H1 (cell line): ENCODE results near the gene PHLDB3. TPM values are rescaled to one million over a fixed set of nuclear protein-coding genes. Genes with fewer than 3 reads are reported as not detected.

Source experiments
- CTCF ChIA-PET: fragments of 300-600 bp; sonication (Branson Sonifier 250); formaldehyde crosslinking; loops from one replicate; lab custom pipeline; 2021; ENCODE audit not compliant: partially characterized antibody; lab: Charles Lee
- POLR2A ChIA-PET: fragments of 300-600 bp; sonication (Branson Sonifier 250); formaldehyde crosslinking; loops from one replicate; lab custom pipeline; 2021; ENCODE audit warnings: inconsistent platforms; ENCODE audit not compliant: partially characterized antibody; lab: Charles Lee
- DNase-seq, 2 experiments: peaks; one replicate each; pipeline versions ENCODE4 v3.0.0 to v3.0.0-alpha.2; 2010 to 2022; ENCODE audit warnings: low spot score in 2 of 2, low read depth in 1 of 2, mixed read lengths in 1 of 2
- FAIRE-seq: peaks from 2 replicates; lab custom pipeline; 2011; peaks lifted over from hg19 to GRCh38; lab: Jason Lieb, UNC
- H2AFZ ChIP-seq: 2 replicates; pipeline ENCODE4 v1.8.1; 2012; ENCODE audit warnings: low read length, inconsistent platforms
- H2AK5ac ChIP-seq: 2 replicates; pipeline ENCODE4 v1.6.1; 2013; ENCODE audit warnings: low read depth, low read length
- H2BK120ac ChIP-seq: replicated peaks from 2 replicates; pipeline ENCODE3; 2013; ENCODE audit warnings: low read depth, low read length, inconsistent platforms
- H2BK12ac ChIP-seq: 2 replicates; pipeline ENCODE4 v1.6.1; 2013; ENCODE audit warnings: low read depth, low read length
- H2BK15ac ChIP-seq: 2 replicates; pipeline ENCODE4 v1.6.1; 2013; ENCODE audit warnings: low read length
- H2BK20ac ChIP-seq: 2 replicates; pipeline ENCODE4 v1.6.1; 2013; ENCODE audit warnings: low read length
- H2BK5ac ChIP-seq: 2 replicates; pipeline ENCODE4 v1.6.1; 2013; ENCODE audit warnings: low read depth, low read length
- H3K14ac ChIP-seq: 2 replicates; pipeline ENCODE4 v1.6.1; 2013; ENCODE audit warnings: inconsistent platforms; ENCODE audit not compliant: insufficient read length
- H3K18ac ChIP-seq: 2 replicates; pipeline ENCODE4 v1.6.1; 2013; ENCODE audit warnings: low read length; ENCODE audit errors: extremely low read depth
- H3K23ac ChIP-seq: 2 replicates; pipeline ENCODE4 v1.6.1; 2013; ENCODE audit warnings: inconsistent platforms; ENCODE audit not compliant: insufficient read length
- H3K23me2 ChIP-seq: 2 replicates; pipeline ENCODE4 v1.6.1; 2013; ENCODE audit warnings: low read depth, low read length
- H3K27ac ChIP-seq: 2 replicates; pipeline ENCODE4 v1.6.1; 2011; ENCODE audit warnings: low read depth, low read length, inconsistent platforms
- H3K27me3 ChIP-seq, 4 experiments: replicated peaks in 1 of 4; 1 replicate in 1 of 4; 2 replicates in 3 of 4; pipeline versions ENCODE4 v1.6.1 to v1.8.1; 2011 to 2013; ENCODE audit warnings: low read length in 3 of 4, mild to moderate bottlenecking in 3 of 4, inconsistent platforms in 2 of 4, mixed read lengths in 2 of 4, moderate library complexity in 1 of 4; ENCODE audit not compliant: control insufficient read depth in 3 of 4, insufficient read depth in 3 of 4; ENCODE audit errors: extremely low read depth in 1 of 4
- H3K36me3 ChIP-seq, 4 experiments: 2 replicates each; pipeline versions ENCODE4 v1.6.1 to v1.8.1; 2011 to 2013; ENCODE audit warnings: mild to moderate bottlenecking in 4 of 4, low read length in 3 of 4, moderate library complexity in 2 of 4, control low read depth in 1 of 4, inconsistent platforms in 1 of 4; ENCODE audit not compliant: insufficient read depth in 4 of 4, control insufficient read depth in 2 of 4
- H3K4ac ChIP-seq: replicated peaks from 2 replicates; pipeline ENCODE3; 2013; ENCODE audit warnings: low read length, low read depth, mixed read lengths, inconsistent platforms; ENCODE audit not compliant: insufficient read length
- H3K4me1 ChIP-seq, 4 experiments: replicated peaks in 1 of 4; 1 replicate in 1 of 4; 2 replicates in 3 of 4; pipeline versions ENCODE4 v1.6.1 to v1.8.1; 2011 to 2013; ENCODE audit warnings: low read length in 3 of 4, inconsistent platforms in 2 of 4, mixed read lengths in 1 of 4; ENCODE audit not compliant: insufficient read depth in 4 of 4, control insufficient read depth in 3 of 4
- H3K4me2 ChIP-seq, 2 experiments: 2 replicates each; pipeline versions ENCODE4 v1.6.1 to v1.8.1; 2011 to 2013; ENCODE audit warnings: low read depth in 2 of 2, low read length in 2 of 2, control low read depth in 1 of 2, inconsistent platforms in 1 of 2, mild to moderate bottlenecking in 1 of 2; ENCODE audit not compliant: insufficient read depth in 1 of 2
- H3K4me3 ChIP-seq, 4 experiments: fragments of 200-600, 300-600 bp in 1 of 4; sonication (generic), shearing (Covaris generic), sonication (Bioruptor Twin) in 1 of 4; 2 replicates each; pipeline versions ENCODE4 v1.5.1 to v1.8.1; 2011 to 2016; ENCODE audit warnings: low read length in 4 of 4, low read depth in 3 of 4, control low read depth in 2 of 4, inconsistent platforms in 2 of 4, mild to moderate bottlenecking in 2 of 4, mixed read lengths in 1 of 4, moderate library complexity in 1 of 4; ENCODE audit not compliant: insufficient read depth in 2 of 4; ENCODE audit errors: extremely low read depth in 1 of 4
- H3K56ac ChIP-seq: replicated peaks from 2 replicates; pipeline ENCODE3; 2013; ENCODE audit warnings: low read depth, mild to moderate bottlenecking, mixed read lengths, low read length, inconsistent platforms; ENCODE audit not compliant: insufficient read length
- H3K79me1 ChIP-seq: 2 replicates; pipeline ENCODE4 v1.6.1; 2013; ENCODE audit warnings: low read depth, low read length, control low read depth
- H3K79me2 ChIP-seq, 2 experiments: 2 replicates each; pipeline versions ENCODE4 v1.6.1 to v1.8.1; 2012 to 2013; ENCODE audit warnings: low read length in 2 of 2, mild to moderate bottlenecking in 2 of 2, inconsistent platforms in 1 of 2; ENCODE audit not compliant: insufficient read depth in 2 of 2, control insufficient read depth in 1 of 2
- H3K9ac ChIP-seq, 4 experiments: replicated peaks in 1 of 4; 1 replicate in 1 of 4; 2 replicates in 3 of 4; pipeline versions ENCODE4 v1.6.1 to v1.8.1; 2011 to 2013; ENCODE audit warnings: low read depth in 3 of 4, low read length in 3 of 4, control low read depth in 2 of 4, mild to moderate bottlenecking in 2 of 4, moderate library complexity in 2 of 4, inconsistent platforms in 1 of 4; ENCODE audit errors: extremely low read depth in 1 of 4
- H3K9me3 ChIP-seq, 2 experiments: 2 replicates each; pipeline versions ENCODE4 v1.6.1 to v1.8.1; 2012 to 2013; ENCODE audit warnings: mild to moderate bottlenecking in 2 of 2, moderate library complexity in 2 of 2, control low read depth in 1 of 2, inconsistent platforms in 1 of 2, low read depth in 1 of 2, low read length in 1 of 2, mixed read lengths in 1 of 2; ENCODE audit not compliant: insufficient read depth in 2 of 2
- H4K20me1 ChIP-seq, 2 experiments: replicated peaks in 1 of 2; 2 replicates each; pipeline versions ENCODE3 to v1.8.1; 2011 to 2013; ENCODE audit warnings: inconsistent platforms in 2 of 2, low read length in 2 of 2, mild to moderate bottlenecking in 1 of 2; ENCODE audit not compliant: insufficient read depth in 2 of 2, control insufficient read depth in 1 of 2
- H4K5ac ChIP-seq: 2 replicates; pipeline ENCODE4 v1.6.1; 2013; ENCODE audit warnings: low read length, low read depth, mixed read lengths, inconsistent platforms; ENCODE audit not compliant: insufficient read length
- H4K8ac ChIP-seq: 2 replicates; pipeline ENCODE4 v1.8.0; 2013; ENCODE audit warnings: mild to moderate bottlenecking, moderate library complexity, low read length, inconsistent platforms; ENCODE audit not compliant: insufficient read depth; ENCODE audit errors: extremely low read depth
- H4K91ac ChIP-seq: replicated peaks from 2 replicates; pipeline ENCODE3; 2013; ENCODE audit warnings: low read length, mixed read lengths, inconsistent platforms; ENCODE audit not compliant: insufficient read length
- BCL11A ChIP-seq, 2 experiments: IDR thresholded peaks; one replicate each; pipeline ENCODE4 v1.6.1; 2011; ENCODE audit warnings: low read depth in 2 of 2, low read length in 2 of 2, mild to moderate bottlenecking in 2 of 2
- CBX8 ChIP-seq: fragments of 300-800, 300-1000 bp; sonication (generic); IDR thresholded peaks from 2 replicates; pipeline ENCODE4 v1.7.1; 2016; ENCODE audit warnings: low read depth, low read length, borderline replicate concordance
- CREB1 ChIP-seq: IDR thresholded peaks from 2 replicates; pipeline ENCODE4 v1.6.1; 2012; ENCODE audit warnings: inconsistent platforms
- EP300 ChIP-seq, 2 experiments: IDR thresholded peaks; 1 replicate in 1 of 2; 2 replicates in 1 of 2; pipeline ENCODE4 v1.6.1; 2011 to 2012; ENCODE audit warnings: low read depth in 2 of 2, low read length in 2 of 2, mild to moderate bottlenecking in 2 of 2, borderline replicate concordance in 1 of 2, inconsistent platforms in 1 of 2, moderate library complexity in 1 of 2
- GABPA ChIP-seq: IDR thresholded peaks from 2 replicates; pipeline ENCODE4 v1.6.1; 2011; ENCODE audit warnings: mild to moderate bottlenecking, low read length, moderate library complexity, borderline replicate concordance; ENCODE audit not compliant: insufficient read depth
- NANOG ChIP-seq: IDR thresholded peaks from 2 replicates; pipeline ENCODE4 v1.6.1; 2011; ENCODE audit warnings: low read length, low read depth, mild to moderate bottlenecking, inconsistent platforms; ENCODE audit not compliant: insufficient read depth, poor library complexity, severe bottlenecking
- SUZ12 ChIP-seq: fragments of 200-600 bp; sonication (generic); IDR thresholded peaks from 2 replicates; pipeline ENCODE4 v1.6.1; 2012; ENCODE audit warnings: mild to moderate bottlenecking, inconsistent platforms, low read length, moderate library complexity, mixed read lengths
- TAF7 ChIP-seq: optimal IDR thresholded peaks from 2 replicates; pipeline ENCODE3; 2011; ENCODE audit warnings: low read depth, mild to moderate bottlenecking, inconsistent platforms, low read length, moderate library complexity, borderline replicate concordance
- WGBS, 2 experiments: shearing (Covaris generic) in 1 of 2; methylation state at CpG; one replicate each; pipeline versions ENCODE4 v1.1.6 to v1.1.7; 2013 to 2015; ENCODE audit warnings: low lambda C conversion rate in 2 of 2, mixed read lengths in 2 of 2, inconsistent platforms in 1 of 2, low coverage in 1 of 2, missing lambda C conversion rate in 1 of 2; ENCODE audit not compliant: insufficient replicate concordance in 2 of 2, insufficient coverage in 1 of 2, insufficient read length in 1 of 2; ENCODE audit errors: extremely low coverage in 1 of 2, missing lambda C conversion rate in 1 of 2; 5-methylcytosine and 5-hydroxymethylcytosine counted together
- polyA plus RNA-seq, 7 experiments: library from polyadenylated mRNA; depleted of rRNA in 3 of 7; stranded (reverse) in 5 of 7; unstranded in 2 of 7; fragments of >200 nt in 5 of 7; fragments of 200-250 nt in 2 of 7; gene quantifications; 1 replicate in 5 of 7; 2 replicates in 1 of 7; 4 replicates in 1 of 7; pipeline versions ENCODE4 v1.2.1 to v1.2.3, GENCODE V29; 2011 to 2013; ENCODE audit warnings: missing spikeins in 2 of 7, mixed read lengths in 2 of 7
- total RNA-seq: library from RNA; stranded (reverse); fragmentation: NEBNext Ultra II Directional; extraction: Animal tissue kit (Norgen Biotek cat#: 25700); gene quantifications from 2 replicates; pipeline ENCODE4 v1.2.1, GENCODE V29; 2021

Gene PHLDB3
- total and polyA plus RNA-seq, 2 of the 8 experiments (the other 6 are each of a cell fraction or from before 2014, with no cell fraction given) = 4.0 to 8.5 TPM

DNA sequence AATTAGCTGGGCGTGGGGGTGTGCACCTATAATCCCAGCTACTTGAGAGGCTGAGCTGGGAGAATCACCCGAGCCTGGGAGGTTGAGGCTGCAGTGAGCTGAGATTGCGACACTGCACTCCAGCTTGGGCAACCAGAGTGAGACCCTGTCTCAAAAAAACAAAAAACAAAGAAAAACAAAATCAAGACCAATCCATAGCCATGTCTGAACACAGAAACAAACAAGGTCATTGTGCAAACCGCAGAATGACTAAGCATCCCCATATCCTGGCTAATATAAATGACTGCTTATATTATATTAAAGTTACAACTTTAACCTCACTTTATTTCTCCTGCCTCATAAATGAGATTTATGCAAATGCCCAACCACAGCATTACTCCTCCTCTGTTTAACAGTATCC, 36.8 kb downstream of the PHLDB3 start:
- Histone ChIP-seq H3K14ac (no peak overlapping the region), H2BK20ac (no peak overlapping the region), H3K79me1 (no peaks in the 10 kb centered on the region), H2BK120ac (no peak overlapping the region), H3K4me2 (no peak overlapping the region), H3K79me2 (no peaks in the 10 kb centered on the region), H3K36me3 (no peaks in the 10 kb centered on the region), H4K5ac (no peak overlapping the region), H3K4me3 (no peak overlapping the region), H4K8ac (no peak overlapping the region), H3K23ac (no peak overlapping the region), H3K9ac (no peak overlapping the region), H2BK5ac (no peak overlapping the region), H2AFZ (no peak overlapping the region), H2BK15ac (no peak overlapping the region), H3K4ac (no peak overlapping the region), H3K23me2 (peaks cover 12% of the 10 kb centered on the region), H3K27me3 (peaks cover 0 to 17% (median 14%) of the 10 kb centered on the region in 4 experiments; a peak in 6 of 7 replicates), H4K20me1 (no peaks in the 10 kb centered on the region), H3K18ac (no peak overlapping the region), H2AK5ac (no peak overlapping the region), H3K9me3 (no peaks in the 10 kb centered on the region), H3K27ac (no peak overlapping the region), H3K4me1 (peaks cover 0 to 8% (median 2%) of the 10 kb centered on the region in 4 experiments; a peak in 4 of 7 replicates), H4K91ac (no peak overlapping the region), H2BK12ac (no peak overlapping the region), H3K56ac (no peak overlapping the region)
- CTCF ChIA-PET = interaction anchor here (0.6 to 0.7 kb wide), 2 partner anchors 19 to 43 kb away, joined by 3 to 4 read pairs; no protein-coding TSS in a partner anchor
- 89% methylated on average over 4 of the region's 4 CpGs; no CpG with 5 or more reads in 1 of the 2 experiments for WGBS, 2 experiments
- POLR2A ChIA-PET = interaction anchor here (0.5 kb wide), 1 partner anchor 11 kb away, joined by 3 read pairs; no protein-coding TSS in a partner anchor
- TF ChIP-seq CREB1 = no peak
- no peak for TF ChIP-seq BCL11A (IDR thresholded peaks at IDR 0.05; ENCODE audit: low read depth in 2 of 2, low read length in 2 of 2)
- no peak for TF ChIP-seq NANOG
- TF ChIP-seq TAF7 = no peak
- TF ChIP-seq EP300 (IDR thresholded peaks at IDR 0.05; ENCODE audit: borderline replicate concordance in 1 of 2, low read depth in 2 of 2, low read length in 2 of 2) = no peak
- TF ChIP-seq CBX8 = no peak
- no peak for TF ChIP-seq GABPA
- TF ChIP-seq SUZ12 = no peak
- FAIRE-seq (no peak), DNase-seq (no peak)
